ENCODE results near the gene NPFF.

The NPFF gene

DNA sequence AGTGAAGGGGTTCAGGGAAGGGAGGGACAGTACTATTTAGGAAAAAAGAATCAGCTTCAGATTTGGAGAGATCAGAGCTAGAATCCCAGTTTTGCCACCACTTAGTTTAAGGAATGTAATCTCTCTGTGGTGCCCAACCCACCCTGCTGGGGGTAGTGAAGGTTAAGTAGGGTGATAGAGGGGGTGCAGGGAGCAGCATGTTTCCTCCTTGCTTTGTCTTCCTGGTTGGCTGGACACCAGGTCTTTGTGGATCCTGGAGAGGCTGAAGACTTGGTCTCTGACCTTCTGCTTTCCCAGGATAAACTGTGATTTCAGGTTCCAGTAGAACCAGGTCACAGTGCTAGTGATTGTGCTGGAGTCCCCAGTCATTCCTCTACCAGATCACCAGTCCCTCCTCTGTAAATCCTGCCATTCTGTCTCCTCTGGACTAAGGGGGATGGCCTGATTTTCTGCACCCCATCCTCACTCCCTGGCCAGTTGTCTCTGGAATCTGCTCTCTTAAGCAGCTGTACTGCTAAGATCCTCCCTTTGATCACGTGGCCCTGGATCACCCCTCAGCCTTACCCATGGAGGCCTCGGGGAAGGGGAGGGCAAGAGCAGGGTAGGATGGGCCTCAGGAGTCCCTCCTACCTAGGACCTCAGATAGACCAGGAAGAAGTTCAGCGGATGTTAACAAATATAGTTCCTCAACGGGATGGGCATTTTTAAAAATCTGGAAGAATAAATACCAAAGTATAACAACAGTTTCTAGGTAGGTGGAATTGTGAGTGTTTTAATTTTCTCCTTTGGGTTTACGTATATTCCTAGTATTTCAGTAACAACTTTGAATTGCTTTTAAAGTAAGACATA, 11.2 kb downstream of the NPFF start:
- DNase-seq (ENCODE audit: low spot score): peak; percentile 72

DNA sequence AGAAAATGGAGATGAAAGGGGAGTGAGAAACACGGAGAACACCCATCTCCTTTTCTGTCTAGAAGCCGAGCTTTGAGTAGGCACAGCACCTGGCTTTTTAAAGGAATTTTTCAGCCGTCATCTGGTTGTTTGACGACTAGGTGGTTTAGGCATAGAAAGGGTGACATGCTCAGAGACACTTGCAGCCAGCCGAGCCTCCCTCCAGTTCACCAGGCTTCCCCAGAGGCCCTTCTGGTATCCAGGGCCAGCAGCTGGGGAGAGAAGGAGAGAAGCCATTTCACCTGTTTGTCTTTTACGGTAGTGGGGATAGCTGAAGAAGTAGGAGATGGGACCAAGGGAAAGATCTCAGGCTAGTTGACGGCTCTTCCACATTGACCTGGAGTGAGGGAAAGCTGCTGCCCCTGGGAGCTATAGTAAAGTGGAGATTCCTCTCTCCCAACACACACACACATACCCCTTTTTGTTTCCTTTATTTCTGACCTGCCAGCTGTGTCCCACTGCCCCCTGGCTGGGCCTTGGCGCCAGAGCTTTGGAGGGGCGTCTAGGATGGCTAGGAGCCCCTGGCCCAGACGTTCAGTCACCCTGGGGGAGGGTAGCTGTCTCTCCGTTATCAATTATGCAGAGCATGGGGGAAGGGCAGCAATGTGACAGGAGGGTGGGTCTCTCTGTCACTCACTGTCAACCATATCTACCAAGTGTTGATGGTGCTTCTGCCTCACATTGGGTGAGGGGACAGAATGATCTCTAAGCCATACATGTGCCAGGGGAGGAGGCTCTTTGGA, 13.5 kb downstream of the NPFF start:
- DNase-seq (ENCODE audit: low spot score): no peak

DNA sequence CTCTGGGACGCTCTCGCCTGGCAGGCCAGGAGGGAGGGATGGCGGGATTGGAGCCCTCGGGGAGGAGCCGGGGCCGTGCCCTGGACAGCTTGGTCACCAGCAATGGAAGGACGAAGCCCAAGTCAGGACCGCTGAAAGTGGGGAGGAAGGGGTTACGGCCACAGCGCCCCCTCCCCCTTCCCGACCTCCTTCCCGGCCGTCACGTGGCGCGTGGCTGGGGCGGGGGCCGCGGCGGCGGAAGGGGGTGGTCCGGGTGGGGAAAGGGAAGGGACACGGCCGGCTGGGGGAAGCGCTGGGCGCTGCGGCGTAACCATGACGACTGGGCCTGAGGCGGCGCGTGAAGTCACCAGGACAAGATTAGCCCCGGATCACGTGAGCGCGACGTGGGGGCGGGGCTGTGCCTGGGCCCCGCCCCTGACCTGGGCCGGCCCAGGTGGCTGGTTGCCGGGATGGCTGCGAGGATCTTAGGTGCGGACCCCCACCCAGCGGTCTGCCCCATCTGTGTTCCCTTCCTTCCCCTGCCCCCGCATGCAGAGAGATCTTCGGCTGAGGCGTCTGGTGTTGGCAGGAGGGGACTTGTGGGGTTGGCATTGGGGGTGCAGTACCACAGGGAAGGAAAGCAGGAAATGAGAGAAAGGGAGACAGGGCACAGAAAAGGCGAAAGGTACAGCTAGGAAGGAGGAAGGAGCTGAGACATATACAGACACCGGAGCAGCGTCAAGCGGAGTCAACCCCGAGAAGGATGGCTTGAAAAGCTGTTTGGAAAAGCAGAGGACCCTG, 14.3 kb downstream of the NPFF start:
- DNase-seq (ENCODE audit: low spot score): peak; percentile 93

DNA sequence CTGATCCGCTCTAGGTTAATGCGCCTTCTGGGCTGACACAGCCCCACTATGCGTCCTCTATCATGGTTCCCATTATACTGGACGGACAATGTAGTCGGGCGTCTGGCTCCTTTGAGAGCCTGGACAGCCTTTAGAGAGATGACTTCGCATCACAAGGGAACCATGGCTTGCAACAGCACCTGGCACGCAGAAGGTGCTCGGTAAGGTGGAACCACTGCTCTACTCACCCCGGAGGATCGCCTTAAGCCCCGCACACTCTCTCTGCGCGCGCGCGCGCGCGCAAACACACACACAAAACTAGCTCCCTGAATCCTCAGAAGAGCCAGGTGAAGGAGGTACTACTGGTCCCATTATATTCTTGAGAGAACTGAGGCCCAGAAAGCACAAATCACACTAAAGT, 15.1 kb downstream of the NPFF start:
- no peak for DNase-seq (ENCODE audit: low spot score)

DNA sequence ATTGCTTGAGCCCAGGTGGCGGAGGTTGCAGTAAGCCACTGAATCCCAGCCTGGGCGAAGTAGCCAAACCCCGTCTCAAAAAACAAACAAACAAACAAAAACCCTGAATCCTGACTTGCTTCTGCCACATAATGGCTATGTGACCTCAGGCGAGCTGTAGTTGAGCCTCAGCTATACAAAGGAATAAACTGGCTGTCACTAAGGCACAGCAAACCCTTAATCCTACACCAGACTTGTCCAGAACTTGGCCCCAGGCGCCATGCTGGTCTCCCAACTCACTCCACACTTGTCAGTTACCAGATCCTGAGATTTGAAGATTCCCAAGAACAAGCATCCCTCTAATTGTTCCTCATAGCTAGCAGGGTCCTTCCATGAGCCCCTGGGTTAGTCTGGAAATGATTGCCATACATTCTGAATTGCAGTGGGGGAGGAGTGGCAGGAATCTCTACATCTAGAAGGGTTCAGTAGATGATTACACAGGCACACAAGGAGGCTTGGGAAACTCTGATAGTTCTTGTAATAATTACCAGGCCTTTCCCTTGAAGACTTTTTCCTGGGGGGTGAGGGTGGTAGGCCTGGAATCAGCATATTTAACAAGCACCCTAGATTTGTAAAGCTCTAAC, 17.9 kb downstream of the NPFF start:
- no peak for DNase-seq (ENCODE audit: low spot score)

DNA sequence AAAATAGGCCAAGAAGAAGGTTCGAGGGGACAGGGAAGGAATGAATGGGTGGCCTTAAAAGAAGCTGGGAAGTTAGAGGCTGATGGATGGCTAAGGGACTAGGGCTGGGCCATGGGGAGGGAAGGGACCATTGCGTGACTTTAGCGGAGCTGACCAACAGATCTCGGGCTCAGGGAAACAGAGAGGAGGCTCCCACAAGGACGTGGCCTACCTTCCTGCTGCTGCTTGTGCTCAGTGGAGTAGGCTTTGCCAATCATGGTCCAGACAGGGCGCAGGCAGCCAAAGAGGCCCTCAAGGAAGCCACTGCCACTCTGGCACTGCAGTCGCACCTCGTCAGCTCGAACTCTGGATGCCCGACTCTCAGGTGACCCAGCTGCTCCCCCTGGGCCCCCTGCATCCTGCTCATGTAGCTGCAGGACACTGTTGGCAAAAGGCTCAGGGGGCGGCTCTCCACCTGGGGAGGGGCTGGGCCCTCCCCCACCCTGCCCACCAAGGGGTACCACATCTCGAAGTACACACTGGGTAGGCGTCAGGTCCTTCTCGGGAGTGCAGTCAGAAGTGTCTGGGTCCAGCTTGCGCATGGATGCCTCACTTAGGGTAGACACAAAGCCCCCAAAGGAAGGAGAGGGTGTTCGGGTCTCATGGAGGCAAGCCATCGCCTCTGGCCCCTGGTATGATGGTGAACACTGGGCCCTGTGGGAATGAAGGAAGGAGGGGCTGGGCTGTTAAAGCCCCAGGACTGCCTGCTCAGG, 20.4 kb downstream of the NPFF start:
- no peak for DNase-seq (ENCODE audit: low spot score)

DNA sequence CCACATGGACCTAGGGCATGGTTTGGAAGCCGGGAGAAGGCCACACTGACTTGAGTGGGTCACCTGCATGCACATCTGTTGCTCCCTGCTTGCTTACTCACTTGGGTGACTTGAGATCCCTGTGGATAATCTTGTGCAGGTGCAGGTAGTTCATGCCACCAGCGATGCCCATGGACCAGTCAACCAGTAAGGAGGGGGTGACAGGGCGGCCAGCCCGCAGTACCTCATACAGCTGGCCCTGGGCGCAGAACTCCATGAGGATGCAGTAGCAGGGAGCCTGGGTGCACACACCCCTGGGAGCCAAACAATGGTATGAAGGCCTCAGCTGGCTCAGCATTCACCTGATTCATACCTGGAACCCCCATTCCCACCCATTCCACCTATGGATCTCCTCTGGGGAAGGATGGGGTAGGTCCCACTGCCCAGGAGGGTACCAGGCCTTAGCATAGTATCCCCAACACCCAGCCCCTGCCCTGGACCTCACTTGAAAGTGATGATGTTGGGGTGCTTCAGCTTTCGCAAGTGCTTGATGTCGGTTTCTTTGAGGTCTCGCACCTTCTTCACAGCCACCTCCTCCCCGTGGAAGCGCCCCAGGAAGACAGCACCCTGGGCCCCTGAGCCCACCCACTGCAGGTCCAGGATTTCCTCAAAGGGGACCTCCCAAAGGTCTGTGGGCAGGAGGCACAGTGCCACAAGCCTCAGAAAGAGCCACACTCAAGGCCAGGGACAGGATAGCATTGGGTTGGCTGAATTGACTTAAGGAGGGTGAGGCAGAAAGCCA, 21.1 kb downstream of the NPFF start:
- no peak for DNase-seq (ENCODE audit: low spot score)

DNA sequence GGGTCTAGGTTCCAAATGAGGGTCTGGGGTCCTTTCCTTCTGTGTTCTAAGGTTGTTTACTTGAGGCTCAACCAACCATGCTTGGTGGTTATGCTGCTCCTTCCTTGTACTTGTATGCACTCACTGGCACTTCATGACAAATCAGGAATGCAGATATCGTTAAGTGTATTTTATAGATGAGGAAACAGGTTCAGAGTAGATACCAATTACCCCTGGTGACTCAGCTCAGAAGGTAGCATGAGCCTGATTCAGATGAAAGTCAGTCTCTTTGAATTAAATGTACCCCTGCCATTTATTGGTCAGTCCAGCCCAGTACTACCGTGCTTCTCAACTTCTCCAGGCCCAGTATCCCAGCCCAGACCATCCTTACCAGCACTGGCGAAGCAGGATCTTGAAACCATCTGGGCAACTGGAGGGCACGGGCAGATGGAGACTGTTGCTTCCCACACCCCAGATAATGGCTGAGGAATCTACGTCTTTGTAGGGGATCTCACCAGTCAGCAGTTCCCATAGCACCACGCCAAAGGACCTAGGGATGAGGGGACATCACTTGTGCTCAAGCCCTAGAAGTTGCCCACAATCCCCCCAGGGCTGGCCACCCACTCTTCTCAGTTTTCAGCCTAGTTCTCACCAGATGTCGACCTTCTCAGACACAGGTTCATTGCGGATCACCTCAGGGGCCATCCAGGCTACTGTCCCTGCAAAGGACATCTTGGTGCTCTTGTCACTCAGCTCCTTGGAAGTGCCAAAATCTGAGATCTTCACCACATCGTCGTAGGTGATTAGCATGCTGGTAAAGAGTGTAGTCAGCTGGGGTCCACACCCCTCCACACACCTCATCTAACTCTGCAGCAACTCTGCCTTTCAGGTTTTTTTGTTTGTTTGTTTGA, 22.4 kb downstream of the NPFF start:
- DNase-seq (ENCODE audit: low spot score): no peak

DNA sequence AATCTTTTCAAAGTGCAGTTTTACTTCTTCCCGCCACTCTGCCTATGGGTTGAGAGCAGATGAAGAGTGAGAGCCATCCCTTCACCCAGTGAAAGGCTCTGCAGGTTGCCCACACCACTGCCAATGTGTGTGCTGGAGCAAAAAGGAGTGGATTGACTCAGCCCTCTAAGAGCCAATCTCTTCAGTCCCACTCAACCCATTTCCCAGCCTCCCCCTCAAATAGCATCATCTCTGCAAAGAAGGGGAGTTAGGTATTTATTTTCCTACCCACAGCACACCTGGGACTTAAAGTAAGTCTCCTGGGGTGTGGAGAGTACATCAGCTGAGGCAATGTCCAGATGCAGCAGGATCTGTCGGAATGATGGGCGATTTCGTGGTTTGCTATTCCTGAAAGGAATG, 23.3 kb downstream of the NPFF start:
- no peak for DNase-seq (ENCODE audit: low spot score)

DNA sequence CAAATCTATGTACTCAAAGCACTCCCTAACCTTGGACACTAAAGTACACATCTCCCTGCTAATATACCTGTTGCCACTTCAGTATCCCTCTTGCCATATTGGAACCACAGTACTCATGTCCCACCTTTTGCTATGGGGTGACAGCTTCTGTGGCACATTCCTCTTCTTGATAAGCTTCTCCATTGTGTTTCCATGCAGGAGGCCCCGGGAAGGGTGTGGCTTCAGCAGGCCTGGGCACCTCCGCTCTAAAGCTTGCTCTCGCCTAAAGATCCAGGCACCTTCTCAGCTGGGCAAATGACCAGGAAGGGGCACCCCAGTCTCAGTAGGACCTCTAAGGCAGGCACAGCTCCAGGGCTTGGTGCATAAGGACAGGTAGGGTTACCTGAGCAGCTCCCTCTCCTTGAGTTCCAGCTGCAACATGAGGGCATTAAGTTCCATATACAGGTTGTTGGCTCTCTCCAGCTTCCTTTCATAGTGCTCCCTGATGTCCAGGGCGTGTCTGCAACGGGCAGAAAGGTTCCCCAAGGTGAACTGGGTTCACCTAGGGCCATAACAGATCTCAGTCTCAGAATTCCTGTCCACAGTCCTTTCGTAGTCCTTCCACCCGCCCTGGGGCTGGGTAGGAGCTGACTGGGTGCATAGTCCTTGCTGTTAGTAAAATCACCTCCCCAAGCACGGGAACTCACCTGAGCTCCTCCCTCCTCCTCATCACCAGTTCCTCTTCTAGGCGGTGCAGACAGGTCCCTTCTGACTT, 23.9 kb downstream of the NPFF start:
- DNase-seq (ENCODE audit: low spot score): no peak

DNA sequence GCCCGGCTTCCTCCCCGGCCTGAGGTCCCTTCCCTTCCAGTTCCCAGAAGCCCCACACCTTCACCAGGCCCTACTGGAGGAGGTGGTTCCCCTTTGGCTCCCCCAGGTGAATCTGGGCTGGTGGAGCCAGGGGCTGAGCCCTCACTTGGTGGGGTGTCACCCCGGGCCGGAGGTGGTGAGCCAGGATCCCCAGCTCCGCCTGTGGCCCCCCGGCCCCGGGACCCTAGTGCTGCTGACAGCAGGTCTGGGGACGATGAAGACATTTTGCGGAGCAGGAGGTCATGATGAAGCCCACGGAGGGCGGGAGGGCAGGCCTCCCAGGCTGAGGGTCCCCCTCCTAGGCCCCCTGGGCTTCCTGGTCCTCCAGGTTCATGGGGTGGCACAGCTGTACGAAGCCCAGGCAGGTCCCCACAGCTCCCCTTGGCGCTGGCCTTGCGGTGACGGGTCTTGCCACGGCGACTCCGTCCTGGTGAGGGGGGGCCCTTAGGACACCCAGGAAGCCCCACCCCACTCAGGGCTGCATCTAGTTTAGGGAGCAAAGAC, 24.6 kb downstream of the NPFF start:
- no peak for DNase-seq (ENCODE audit: low spot score)

DNA sequence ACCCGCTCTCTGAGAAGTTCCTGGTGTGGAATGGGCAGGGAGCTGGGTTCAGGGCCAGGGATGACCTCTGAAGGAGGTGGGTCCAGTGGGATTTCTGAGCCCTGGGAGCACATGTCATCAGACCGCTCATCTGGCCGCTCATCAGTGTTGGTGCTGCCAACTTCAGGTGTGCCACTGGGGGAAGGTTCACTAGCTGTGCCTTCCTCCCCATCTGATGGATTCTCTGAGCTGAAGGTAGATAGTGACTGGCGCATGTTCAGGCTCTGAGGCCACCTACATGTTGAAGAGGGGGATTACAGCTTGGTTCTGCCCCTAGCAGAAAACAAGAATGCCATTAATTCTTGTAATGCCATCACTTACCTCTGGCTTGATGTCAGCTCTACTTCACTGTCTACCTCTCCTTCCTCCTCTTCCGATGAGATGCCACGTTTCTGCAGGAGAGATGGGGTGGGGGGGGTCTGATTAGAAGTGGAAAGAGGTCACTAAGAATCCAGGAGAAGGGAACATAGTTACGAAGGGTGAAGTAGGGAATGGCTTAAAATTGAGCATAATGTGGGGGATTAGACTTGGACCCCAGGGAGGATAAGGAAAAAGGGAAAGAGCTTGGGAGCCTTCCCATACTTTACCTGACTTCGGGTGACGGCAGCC, 25.2 kb downstream of the NPFF start:
- DNase-seq (ENCODE audit: low spot score): no peak

DNA sequence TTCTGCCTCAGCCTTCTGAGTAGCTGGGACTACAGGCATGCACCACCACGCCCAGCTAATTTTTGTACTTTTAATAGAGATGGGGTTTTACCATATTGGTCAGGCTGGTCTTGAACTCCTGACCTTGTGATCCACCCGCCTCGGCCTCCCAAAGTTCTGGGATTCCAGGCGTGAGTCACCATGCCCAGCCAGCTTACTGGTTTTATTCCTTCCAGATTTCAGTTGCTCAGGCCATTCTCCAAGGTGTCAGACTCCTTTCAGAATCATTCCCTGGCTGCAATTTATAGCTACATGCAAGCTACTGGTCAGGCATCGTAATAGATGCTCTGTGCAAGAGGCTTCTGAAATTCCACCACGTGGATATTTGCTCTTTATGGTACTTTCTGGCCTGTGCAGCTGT, 25.8 kb downstream of the NPFF start:
- peak; percentile 54 for DNase-seq (ENCODE audit: low spot score)

DNA sequence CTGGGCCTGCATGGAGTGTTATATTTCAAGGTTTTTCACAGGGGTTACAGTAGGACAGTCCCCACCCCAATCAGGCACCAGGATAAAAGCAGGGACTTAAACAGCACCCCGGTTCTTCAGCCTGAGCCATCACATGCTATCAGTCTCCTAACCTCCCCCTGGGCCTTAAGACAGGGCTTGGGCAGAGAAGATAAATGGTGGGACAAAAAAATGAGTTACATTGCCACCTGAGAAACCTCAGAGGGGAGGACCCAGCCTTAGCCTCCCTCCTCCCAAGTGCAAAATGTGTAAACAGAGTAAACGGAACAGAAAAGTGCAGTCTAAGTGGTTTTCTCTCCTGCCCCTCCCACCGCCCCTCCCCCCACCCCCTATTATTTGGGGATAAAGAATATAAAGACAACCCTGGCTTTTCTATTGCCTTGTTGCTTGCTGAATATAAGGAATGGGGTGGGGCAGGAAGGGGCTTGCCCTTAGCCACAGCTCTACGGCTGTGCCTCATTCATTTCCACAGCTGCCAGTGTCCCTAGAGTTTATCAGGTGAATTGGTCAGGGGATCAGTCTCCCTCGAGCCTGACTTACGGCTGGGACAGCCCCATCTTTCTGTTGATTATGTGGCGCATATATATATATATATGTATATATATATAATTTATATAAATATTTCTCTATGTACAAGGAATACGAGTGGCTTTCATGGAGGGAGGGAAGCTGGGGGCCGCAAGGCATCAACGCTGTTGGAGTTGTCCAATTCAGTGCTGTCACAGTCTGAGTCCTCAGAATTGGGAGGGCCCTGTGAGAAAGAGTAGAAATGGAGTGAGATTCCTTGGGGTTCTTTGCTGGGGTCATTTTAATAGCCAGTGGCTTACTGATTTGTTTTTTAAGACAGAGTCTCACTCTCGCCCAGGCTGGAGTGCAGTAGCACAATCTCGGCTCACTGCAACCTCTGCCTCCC, 26.5 kb downstream of the NPFF start:
- DNase-seq (ENCODE audit: low spot score): no peak

DNA sequence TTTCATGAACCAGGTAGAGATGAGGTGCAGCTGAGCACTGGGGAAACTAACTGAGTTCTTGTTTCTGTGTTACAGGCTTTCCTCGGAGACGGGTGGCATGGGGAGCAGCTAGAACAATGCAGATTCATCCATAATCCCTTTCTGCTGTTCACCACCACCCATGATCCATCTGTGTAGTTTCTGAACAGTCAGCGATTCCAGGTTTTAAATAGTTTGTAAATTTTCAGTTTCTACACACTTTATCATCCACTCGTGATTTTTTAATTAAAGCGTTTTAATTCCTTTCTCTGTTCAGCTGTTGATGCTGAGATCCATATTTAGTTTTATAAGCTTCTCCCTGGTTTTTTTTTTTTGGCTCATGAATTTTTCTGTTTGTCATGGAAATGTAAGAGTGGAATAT, 28.0 kb downstream of the NPFF start:
- DNase-seq (ENCODE audit: low spot score): no peak

DNA sequence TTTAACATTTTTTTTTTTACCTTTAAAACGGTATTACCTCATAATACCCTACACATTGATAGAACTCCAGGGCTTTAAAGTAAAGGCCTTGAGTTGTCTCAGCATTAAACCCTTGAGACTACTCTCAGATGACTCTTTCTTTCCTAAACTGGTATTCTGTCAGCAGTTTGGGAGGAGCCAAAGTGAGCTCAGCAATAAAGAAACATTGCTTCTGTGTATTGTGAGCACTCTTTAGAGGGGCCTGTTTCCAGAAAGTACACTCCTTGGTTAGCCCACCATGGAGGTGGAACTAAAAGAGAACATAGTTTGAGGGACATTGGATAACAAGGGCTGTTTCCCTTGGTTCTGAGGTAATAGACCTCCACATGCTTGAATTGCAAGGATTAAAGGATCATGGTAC, 28.4 kb downstream of the NPFF start:
- no peak for DNase-seq (ENCODE audit: low spot score)

DNA sequence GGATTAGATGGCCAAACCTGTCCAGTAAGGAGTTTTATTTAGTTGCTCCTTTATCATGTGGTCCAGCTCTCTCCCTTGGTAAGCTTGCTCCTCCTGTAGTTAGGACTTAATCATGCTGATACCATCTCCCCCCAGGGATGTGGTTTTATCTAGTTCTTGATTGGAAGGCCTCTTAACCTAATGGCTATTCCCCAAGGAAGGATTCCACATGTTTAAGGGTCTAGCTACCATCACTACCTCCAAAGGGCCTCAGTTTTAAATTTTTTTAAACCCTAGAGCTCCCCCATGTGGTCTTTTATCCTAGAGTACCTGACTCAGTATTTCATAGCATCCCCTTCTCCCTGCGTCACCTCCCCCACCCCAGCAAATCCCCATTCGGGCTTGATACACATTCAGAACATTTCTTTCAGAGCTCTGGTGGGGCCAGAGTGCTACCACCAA, 30.5 kb downstream of the NPFF start:
- no peak for DNase-seq (ENCODE audit: low spot score)

All from GM03348 (cell line).